ENCODE data around the gene MCC. TPM values are rescaled to one million over a fixed set of nuclear protein-coding genes. Genes with fewer than 3 reads are reported as not detected.

Gene MCC
- total RNA-seq, 1 donor from 2014 or later, result 1.1 TPM

DNA sequence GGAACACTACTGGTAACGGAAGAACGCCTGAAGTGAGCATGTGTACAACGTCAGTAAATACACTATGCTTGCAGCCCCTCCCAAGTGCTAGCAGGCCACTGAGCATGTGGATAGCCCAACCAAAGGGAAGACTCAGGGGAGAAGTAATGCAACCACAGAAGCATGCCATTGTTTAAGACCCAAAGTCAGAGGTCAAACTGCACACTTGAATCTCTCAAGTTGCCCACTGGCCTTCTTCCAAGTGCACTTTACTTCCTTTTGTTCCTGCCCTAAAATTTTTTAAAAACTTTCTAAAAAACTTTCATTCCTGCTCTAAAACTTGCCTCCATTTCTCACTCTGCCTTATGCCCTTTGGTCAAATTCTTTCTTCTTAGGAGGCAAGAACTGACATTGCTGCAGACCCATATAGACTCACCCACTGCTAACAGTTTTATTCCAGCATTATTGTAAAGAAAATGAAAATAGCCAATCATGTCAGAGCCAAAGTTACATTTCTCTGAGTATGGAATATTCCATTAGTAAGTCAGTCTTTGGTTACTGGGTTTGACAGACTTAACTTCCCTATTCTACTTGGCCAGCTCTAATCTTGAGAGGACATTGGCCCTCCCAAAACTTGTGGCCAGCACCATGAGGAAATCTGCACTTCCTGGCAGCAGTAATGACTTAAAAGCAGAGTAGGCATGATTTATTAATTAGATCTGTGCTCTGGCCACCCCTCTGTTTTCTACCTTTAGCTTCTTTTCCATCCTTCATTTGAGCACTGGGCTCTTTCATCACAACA lies 130.4 kb downstream of the MCC start:
- no peaks in the 10 kb centered on the region for H3K4me1 Mint-ChIP-seq
- no peaks in the 10 kb centered on the region for H3K36me3 Mint-ChIP-seq (ENCODE audit: low read depth)
- H3K4me3 Mint-ChIP-seq, result no peak overlapping the region
- H3K27ac Mint-ChIP-seq, result no peak overlapping the region
- peaks cover 9% of the 10 kb centered on the region for H3K27me3 Mint-ChIP-seq
- H3K9me3 Mint-ChIP-seq, result no peaks in the 10 kb centered on the region
- intact Hi-C loops (cut with micrococcal nuclease), result no loop called here
- no peak for DNase-seq

DNA sequence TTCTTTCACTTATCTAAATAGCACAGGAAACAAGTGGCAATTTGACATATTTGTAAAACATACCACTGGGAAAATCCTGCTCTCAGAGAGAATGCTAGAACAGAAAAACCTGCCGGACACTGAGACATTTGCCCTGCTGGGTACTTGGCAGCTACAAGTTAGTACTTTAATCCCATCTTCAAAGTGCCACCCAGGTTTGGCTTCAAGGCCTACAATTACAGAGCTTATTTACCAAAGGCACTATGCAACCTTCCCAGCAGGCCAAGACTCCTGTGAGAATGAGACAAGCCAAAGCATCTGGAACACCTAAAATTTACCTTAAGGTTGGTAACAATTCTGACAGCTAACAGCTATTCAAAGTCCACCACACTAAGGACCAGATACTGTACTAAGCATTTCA lies 131.8 kb downstream of the MCC start:
- H3K4me3 Mint-ChIP-seq, result no peak overlapping the region
- H3K27me3 Mint-ChIP-seq, result peaks cover 12% of the 10 kb centered on the region
- H3K4me1 Mint-ChIP-seq, result no peaks in the 10 kb centered on the region
- DNase-seq, result no peak
- H3K36me3 Mint-ChIP-seq (ENCODE audit: low read depth), result no peaks in the 10 kb centered on the region
- intact Hi-C loops (cut with micrococcal nuclease), result no loop called here
- H3K9me3 Mint-ChIP-seq, result no peaks in the 10 kb centered on the region
- no peak overlapping the region for H3K27ac Mint-ChIP-seq

GRCh38 chr5:113354055-113354454 lies 134.2 kb downstream of the MCC start:
- no peak overlapping the region for H3K4me3 Mint-ChIP-seq
- H3K9me3 Mint-ChIP-seq, result peaks cover 3% of the 10 kb centered on the region
- H3K36me3 Mint-ChIP-seq (ENCODE audit: low read depth), result no peaks in the 10 kb centered on the region
- DNase-seq, result no peak
- H3K27me3 Mint-ChIP-seq, result peaks cover 22% of the 10 kb centered on the region
- intact Hi-C loops (cut with micrococcal nuclease), result no loop called here
- H3K4me1 Mint-ChIP-seq, result no peaks in the 10 kb centered on the region
- no peak overlapping the region for H3K27ac Mint-ChIP-seq

- peaks cover 8% of the 10 kb centered on the region for H3K9me3 Mint-ChIP-seq
- H3K4me3 Mint-ChIP-seq, result no peak overlapping the region
- no peaks in the 10 kb centered on the region for H3K36me3 Mint-ChIP-seq (ENCODE audit: low read depth)
- no peaks in the 10 kb centered on the region for H3K4me1 Mint-ChIP-seq
- H3K27me3 Mint-ChIP-seq, result peaks cover 46% of the 10 kb centered on the region
- DNase-seq, result no peak
- no peak overlapping the region for H3K27ac Mint-ChIP-seq
- intact Hi-C loops (cut with micrococcal nuclease), result no loop called here
These were observed 140.7 kb downstream of the MCC start for GRCh38 chr5:113347572-113347971.

DNA sequence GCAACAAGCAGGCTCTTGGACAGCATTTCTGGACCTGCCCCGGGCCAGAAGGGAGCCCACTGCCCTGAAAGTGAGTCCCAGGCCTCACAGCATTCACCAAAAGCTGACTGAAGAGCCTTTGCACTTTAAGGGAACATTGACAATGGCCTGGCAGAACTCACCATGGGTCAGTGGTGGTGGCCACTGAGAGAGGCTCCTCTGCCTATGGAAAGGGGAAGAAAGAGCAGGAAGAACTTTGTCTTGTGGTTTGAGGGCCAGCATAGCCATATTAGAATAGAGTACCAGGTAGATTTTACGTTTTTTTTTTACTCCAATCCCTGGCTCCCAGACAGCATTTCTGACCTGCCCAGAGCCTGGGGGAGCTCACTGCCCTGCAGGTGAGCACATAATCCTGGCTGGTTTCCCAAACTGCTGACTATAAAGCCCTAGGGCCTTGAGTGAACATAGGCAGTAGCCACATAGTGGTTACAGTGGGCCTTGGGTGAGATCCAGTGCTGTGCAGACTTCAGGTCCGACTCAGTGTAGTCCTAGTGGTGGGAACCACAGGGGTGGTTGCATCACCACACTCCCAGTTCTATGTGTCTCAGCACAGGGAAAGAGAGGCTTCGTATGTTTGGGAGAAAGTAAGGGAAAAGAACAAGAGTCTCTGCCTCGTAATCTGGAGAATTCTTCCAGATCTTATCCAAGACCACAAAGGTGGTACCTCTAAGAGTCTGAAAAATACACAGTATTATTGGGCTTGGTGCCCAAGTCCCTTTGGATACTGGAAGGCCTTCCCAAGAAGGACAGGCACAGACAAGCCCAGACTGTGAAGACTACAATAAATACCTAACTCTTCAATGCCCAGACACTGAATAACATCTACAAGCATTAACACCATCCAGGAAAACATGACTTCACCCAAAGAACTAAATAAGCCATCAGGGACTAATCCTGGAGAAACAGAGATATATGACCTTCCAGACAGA lies 143.0 kb downstream of the MCC start:
- H3K36me3 Mint-ChIP-seq (ENCODE audit: low read depth), result no peaks in the 10 kb centered on the region
- no peak for DNase-seq
- H3K4me1 Mint-ChIP-seq, result peaks cover 2% of the 10 kb centered on the region
- intact Hi-C loops (cut with micrococcal nuclease), result no loop called here
- no peak overlapping the region for H3K4me3 Mint-ChIP-seq
- no peak overlapping the region for H3K27ac Mint-ChIP-seq
- peaks cover 36% of the 10 kb centered on the region for H3K27me3 Mint-ChIP-seq
- H3K9me3 Mint-ChIP-seq, result peaks cover 8% of the 10 kb centered on the region

DNA sequence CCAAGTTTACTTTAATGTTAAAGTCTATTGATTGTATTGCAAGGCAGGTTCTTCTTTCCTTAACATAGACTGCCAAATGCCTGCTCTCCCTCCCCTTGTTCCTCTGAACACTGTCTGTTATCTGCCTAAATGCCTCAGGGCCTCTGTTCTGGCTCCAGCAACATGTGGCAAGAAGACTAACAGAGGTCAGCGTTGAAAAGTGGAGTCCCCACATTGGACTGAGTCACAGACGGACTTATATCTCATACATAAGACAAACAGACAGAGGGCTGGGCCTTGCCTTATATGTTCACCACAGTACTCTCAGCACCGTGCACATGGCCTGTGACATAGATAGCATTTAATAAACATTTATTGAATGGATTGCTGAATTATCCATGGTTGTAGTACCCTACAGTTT lies 144.9 kb downstream of the MCC start:
- Mint-ChIP-seq H3K4me3 (no peak overlapping the region), H3K36me3 (ENCODE audit: low read depth) (no peaks in the 10 kb centered on the region), H3K27me3 (peaks cover 27% of the 10 kb centered on the region), H3K27ac (no peak overlapping the region), H3K9me3 (peaks cover 3% of the 10 kb centered on the region), H3K4me1 (peaks cover 2% of the 10 kb centered on the region)
- intact Hi-C loops (cut with micrococcal nuclease), result no loop called here
- DNase-seq, result no peak

DNA sequence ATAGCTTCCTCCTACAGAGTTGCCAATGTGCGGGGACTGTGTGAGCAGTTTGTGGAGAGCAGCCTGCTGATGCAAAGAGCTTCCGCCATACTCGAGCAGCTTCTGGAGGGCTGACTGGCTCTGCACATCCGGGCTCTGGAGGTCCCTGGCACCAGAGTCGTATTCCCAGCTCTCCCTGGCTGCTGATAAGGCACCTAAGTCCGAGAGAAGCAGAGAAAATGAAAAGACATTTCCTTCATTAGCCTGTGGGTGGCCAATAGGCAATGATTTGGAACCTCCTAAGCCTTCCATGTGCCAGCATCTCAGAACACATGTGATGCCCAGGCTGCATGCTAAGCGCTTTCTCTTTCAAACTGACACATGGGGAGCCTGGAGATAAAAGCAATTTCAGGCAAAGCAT lies 147.7 kb downstream of the MCC start:
- no peak overlapping the region for H3K4me3 Mint-ChIP-seq
- peaks cover 5% of the 10 kb centered on the region for H3K4me1 Mint-ChIP-seq
- H3K9me3 Mint-ChIP-seq, result no peaks in the 10 kb centered on the region
- peaks cover 16% of the 10 kb centered on the region for H3K27me3 Mint-ChIP-seq
- H3K36me3 Mint-ChIP-seq (ENCODE audit: low read depth), result no peaks in the 10 kb centered on the region
- no peak overlapping the region for H3K27ac Mint-ChIP-seq
- intact Hi-C loops (cut with micrococcal nuclease), result no loop called here
- no peak for DNase-seq

DNA sequence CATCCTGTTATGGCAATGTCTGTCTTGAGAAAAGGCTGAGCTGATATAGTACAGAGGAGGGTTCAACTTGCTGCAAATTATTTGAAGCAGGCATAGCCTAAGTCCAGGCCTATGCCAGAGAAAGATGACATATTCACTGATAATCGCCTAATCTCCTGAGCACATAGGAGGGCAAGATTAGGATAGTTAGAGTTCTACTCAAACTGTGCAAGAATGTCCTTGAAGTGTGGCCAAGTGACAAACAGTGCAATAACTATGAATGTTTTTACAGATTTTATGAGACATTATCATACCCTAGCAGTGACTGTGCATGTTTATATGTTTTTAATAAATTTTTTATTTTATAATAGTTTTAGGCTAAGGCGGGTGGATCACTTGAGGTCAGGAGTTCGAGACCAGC lies 149.6 kb downstream of the MCC start:
- intact Hi-C loops (cut with micrococcal nuclease), result no loop called here
- peaks cover 16% of the 10 kb centered on the region for H3K27me3 Mint-ChIP-seq
- DNase-seq, result no peak
- H3K9me3 Mint-ChIP-seq, result no peaks in the 10 kb centered on the region
- H3K27ac Mint-ChIP-seq, result no peak overlapping the region
- H3K36me3 Mint-ChIP-seq (ENCODE audit: low read depth), result no peaks in the 10 kb centered on the region
- H3K4me1 Mint-ChIP-seq, result peaks cover 8% of the 10 kb centered on the region
- no peak overlapping the region for H3K4me3 Mint-ChIP-seq

DNA sequence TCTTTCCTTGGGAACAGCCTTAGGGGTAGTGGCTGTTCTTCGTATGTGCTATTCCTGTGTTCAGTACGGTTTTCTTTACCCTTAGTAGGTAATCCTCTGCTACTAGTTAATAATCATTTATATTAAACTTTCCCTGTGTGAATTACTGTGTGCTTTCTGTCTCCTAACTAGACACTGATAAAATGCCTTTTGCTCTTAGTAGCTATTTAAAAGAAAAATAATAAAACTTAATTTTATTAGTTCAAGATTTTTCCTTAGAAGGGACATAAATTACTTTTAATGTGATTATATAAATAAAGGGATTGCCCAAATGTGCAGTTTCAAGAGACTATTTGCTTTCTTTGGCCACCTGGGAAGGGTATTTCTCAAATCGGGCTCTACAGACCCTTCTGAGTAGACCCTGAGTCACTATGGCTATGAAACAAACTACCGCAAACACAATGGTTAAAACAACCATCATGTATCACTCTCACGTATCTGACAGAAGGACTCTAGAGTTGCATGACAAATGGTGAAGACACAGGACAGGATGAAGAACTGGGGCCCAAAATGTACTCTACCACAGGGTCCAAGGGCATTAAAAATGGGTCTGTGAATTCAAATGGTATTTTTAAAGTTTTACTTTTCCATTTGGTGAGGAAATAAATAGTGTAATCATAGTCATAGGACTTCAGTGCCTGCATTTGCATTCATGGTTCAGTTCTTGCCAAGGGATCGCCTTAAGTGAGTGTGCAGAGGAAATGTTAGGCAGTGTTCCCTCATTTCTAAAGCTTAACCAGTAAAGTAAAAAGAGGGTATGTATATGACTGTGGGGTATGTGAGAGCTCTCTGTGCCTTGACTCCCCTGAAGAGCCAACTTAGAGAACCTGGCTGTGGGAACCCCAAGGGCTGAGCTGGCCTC lies 150.5 kb downstream of the MCC start:
- Mint-ChIP-seq H3K9me3 (no peaks in the 10 kb centered on the region), H3K27ac (no peak overlapping the region)

GRCh38 chr5:113336975-113337374 lies 151.3 kb downstream of the MCC start:
- DNase-seq, result peak; percentile 60
- intact Hi-C loops (cut with micrococcal nuclease), result no loop called here
- H3K9me3 Mint-ChIP-seq, result no peaks in the 10 kb centered on the region
- H3K36me3 Mint-ChIP-seq (ENCODE audit: low read depth), result no peaks in the 10 kb centered on the region
- peaks cover 8% of the 10 kb centered on the region for H3K4me1 Mint-ChIP-seq
- peaks cover 14% of the 10 kb centered on the region for H3K27me3 Mint-ChIP-seq
- no peak overlapping the region for H3K27ac Mint-ChIP-seq
- no peak overlapping the region for H3K4me3 Mint-ChIP-seq

More for the DNA sequence above, 150.5 kb downstream of the MCC start:
- H3K4me3 Mint-ChIP-seq, result no peak overlapping the region
- DNase-seq, result no peak
- intact Hi-C loops (cut with micrococcal nuclease), result no loop called here
- peaks cover 16% of the 10 kb centered on the region for H3K27me3 Mint-ChIP-seq
- no peaks in the 10 kb centered on the region for H3K36me3 Mint-ChIP-seq (ENCODE audit: low read depth)
- H3K4me1 Mint-ChIP-seq, result peaks cover 8% of the 10 kb centered on the region

- H3K9me3 Mint-ChIP-seq, result no peaks in the 10 kb centered on the region
- intact Hi-C loops (cut with micrococcal nuclease), result no loop called here
- no peaks in the 10 kb centered on the region for H3K36me3 Mint-ChIP-seq (ENCODE audit: low read depth)
- no peak overlapping the region for H3K27ac Mint-ChIP-seq
- peaks cover 8% of the 10 kb centered on the region for H3K27me3 Mint-ChIP-seq
- peaks cover 17% of the 10 kb centered on the region for H3K4me1 Mint-ChIP-seq
- H3K4me3 Mint-ChIP-seq, result no peak overlapping the region
- DNase-seq, result no peak
These were observed 154.8 kb downstream of the MCC start for GRCh38 chr5:113333411-113333810.

- H3K27me3 Mint-ChIP-seq, result peaks cover 8% of the 10 kb centered on the region
- no peak overlapping the region for H3K27ac Mint-ChIP-seq
- H3K9me3 Mint-ChIP-seq, result no peaks in the 10 kb centered on the region
- no peak for DNase-seq
- no peak overlapping the region for H3K4me3 Mint-ChIP-seq
- H3K4me1 Mint-ChIP-seq, result peaks cover 14% of the 10 kb centered on the region
- no peaks in the 10 kb centered on the region for H3K36me3 Mint-ChIP-seq (ENCODE audit: low read depth)
- intact Hi-C loops (cut with micrococcal nuclease), result no loop called here
These were observed 157.1 kb downstream of the MCC start for GRCh38 chr5:113331209-113331551.

GRCh38 chr5:113330533-113331208 lies 157.6 kb downstream of the MCC start:
- H3K9me3 Mint-ChIP-seq, result no peaks in the 10 kb centered on the region
- peak; percentile 74 for DNase-seq
- intact Hi-C loops (cut with micrococcal nuclease), result loop anchor here (1.0 kb wide), 1 partner anchor 334 kb away; no protein-coding TSS in a partner anchor
- peaks cover 9% of the 10 kb centered on the region for H3K27me3 Mint-ChIP-seq
- H3K4me3 Mint-ChIP-seq, result no peak overlapping the region
- peaks cover 14% of the 10 kb centered on the region for H3K4me1 Mint-ChIP-seq
- no peak overlapping the region for H3K27ac Mint-ChIP-seq
- H3K36me3 Mint-ChIP-seq (ENCODE audit: low read depth), result no peaks in the 10 kb centered on the region

All from activated CD4-positive, alpha-beta T cell treated with anti-CD3 and anti-CD28 coated beads, Interleukin-2, amount 10 ng/mL, durations not matched to agents 24 days and 14 days (primary cell).